CD1c-positive myeloid dendritic cell (primary cell): Measurements from ENCODE around the gene TTC17.

ENCODE experiments used
- DNase-seq: peaks from one replicate; pipeline ENCODE4 v3.0.0-alpha.2; 2016; ENCODE audit errors: extremely low spot score

The TTC17 gene

GRCh38 chr11:43532041-43532440 lies 173.3 kb downstream of the TTC17 start:
- DNase-seq: no peak

- DNase-seq: no peak
Observed at GRCh38 chr11:43537833-43538615, 179.3 kb downstream of the TTC17 start.

- no peak for DNase-seq
Observed at GRCh38 chr11:43541993-43542392, 183.3 kb downstream of the TTC17 start.

- no peak for DNase-seq
Observed at GRCh38 chr11:43542750-43543712, 184.3 kb downstream of the TTC17 start.
